ENCODE data around the gene AFF3.

GRCh38 chr2:100009743-100010142 is 132.6 kb downstream of the AFF3 start:
- TF ChIP-seq FOXM1 (IDR thresholded peaks at IDR 0.05; ENCODE audit: borderline replicate concordance): no peak
- TF ChIP-seq ZNF384 (IDR thresholded peaks at IDR 0.05): no peak
- TF ChIP-seq ARNT (IDR thresholded peaks at IDR 0.05): no peak
- no peak for TF ChIP-seq NFRKB (IDR thresholded peaks at IDR 0.05)
- no peak for TF ChIP-seq TARDBP (IDR thresholded peaks at IDR 0.05)
- no peak for TF ChIP-seq BHLHE40 (IDR thresholded peaks at IDR 0.05; ENCODE audit: borderline replicate concordance)
- TF ChIP-seq SP1 (IDR thresholded peaks at IDR 0.05): no peak
- TF ChIP-seq SUZ12 (IDR thresholded peaks at IDR 0.05): no peak

Data from HEK293T (cell line).